Prostate gland (tissue), 2 donors: Measurements from ENCODE around the gene DNAJC5G.

Source experiments
- CTCF ChIP-seq, 4 experiments: fragments of 200-600 bp in 2 of 4; fragments of 450-650 bp in 2 of 4; sonication (generic) in 2 of 4; IDR thresholded peaks; 1 replicate in 3 of 4; 2 replicates in 1 of 4; pipeline ENCODE4 v1.5.1; 2016 to 2019; ENCODE audit warnings: antibody characterized with exemption in 4 of 4, mild to moderate bottlenecking in 2 of 4, moderate library complexity in 2 of 4
- POLR2A ChIP-seq: fragments of 450-650 bp; IDR thresholded peaks from one replicate; pipeline ENCODE4 v1.6.1; 2016; ENCODE audit warnings: antibody characterized with exemption, mild to moderate bottlenecking
- POLR2AphosphoS5 ChIP-seq: sonication (generic); formaldehyde crosslinking; IDR thresholded peaks from one replicate; pipeline ENCODE4 v1.6.1; 2017; ENCODE audit warnings: antibody characterized with exemption

- TF ChIP-seq POLR2AphosphoS5 (no peak), POLR2A (no peak), CTCF (IDR thresholded peaks at IDR 0.05) (no peak)
Observed at GRCh38 chr2:27225526-27225925, 49.7 kb upstream of the DNAJC5G start.
